ES-I3 (cell line): ENCODE measurements around the gene TUBGCP6.
"Not testable (repeated sequence)": the region's sequence is repeated elsewhere in the genome, so short reads cannot be mapped to it uniquely, and the experiment has no call there.

ENCODE experiments used
- H3K36me3 ChIP-seq: 2 replicates; pipeline ENCODE4 v1.6.1; 2013; ENCODE audit warnings: mild to moderate bottlenecking, low read length, control low read depth, moderate library complexity; ENCODE audit not compliant: insufficient read depth
- H3K4me1 ChIP-seq: 2 replicates; pipeline ENCODE4 v1.6.1; 2013; ENCODE audit warnings: mild to moderate bottlenecking, control low read depth, low read length; ENCODE audit not compliant: insufficient read depth
- H3K9ac ChIP-seq: 2 replicates; pipeline ENCODE4 v1.6.1; 2013; ENCODE audit warnings: low read depth, mild to moderate bottlenecking, low read length, moderate library complexity
- H3K9me3 ChIP-seq: 2 replicates; pipeline ENCODE4 v1.6.1; 2013; ENCODE audit warnings: mild to moderate bottlenecking, low read length, moderate library complexity; ENCODE audit not compliant: control insufficient read depth, insufficient read depth

TUBGCP6 gene

DNA sequence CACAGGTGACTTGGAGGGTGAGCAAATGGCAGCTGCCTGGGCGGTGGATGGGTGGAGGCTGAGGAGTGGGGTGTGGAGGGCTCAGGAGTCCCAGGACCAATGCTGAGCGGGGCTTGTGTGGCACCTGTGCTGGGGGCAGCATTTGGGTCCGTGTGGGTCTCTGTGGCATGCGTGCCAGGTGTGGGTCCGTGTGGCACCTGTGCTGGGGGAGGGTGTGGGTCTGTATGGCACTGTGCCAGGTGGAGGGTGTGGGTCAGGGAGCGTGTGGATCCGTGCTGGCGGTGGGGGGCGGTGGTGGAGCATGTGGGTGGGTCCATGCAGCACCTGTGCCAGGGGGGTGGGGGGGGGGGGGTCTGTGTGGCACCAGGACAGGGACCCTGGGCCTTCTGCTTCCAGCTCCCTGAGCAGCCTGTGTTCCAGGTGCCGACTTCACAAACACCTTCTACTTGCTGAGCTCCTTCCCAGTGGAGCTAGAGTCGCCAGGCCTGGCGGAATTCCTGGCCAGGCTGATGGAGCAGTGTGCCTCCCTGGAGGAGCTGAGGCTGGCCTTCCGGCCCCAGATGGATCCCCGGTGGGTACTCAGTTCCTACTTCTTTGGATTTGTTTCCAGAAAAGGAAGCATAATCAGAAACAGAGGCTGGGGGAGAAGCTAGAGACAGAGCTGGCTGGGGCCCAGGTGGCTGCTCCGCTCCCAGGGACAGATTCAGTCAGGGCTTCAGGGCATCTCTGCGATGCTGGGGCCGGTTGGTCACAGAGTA lies 29.3 kb downstream of the TUBGCP6 start:
- Histone ChIP-seq H3K36me3 (peaks cover 18% of the 10 kb centered on the region), H3K9me3 (no peaks in the 10 kb centered on the region), H3K4me1 (no peaks in the 10 kb centered on the region), H3K9ac (no peak overlapping the region)

DNA sequence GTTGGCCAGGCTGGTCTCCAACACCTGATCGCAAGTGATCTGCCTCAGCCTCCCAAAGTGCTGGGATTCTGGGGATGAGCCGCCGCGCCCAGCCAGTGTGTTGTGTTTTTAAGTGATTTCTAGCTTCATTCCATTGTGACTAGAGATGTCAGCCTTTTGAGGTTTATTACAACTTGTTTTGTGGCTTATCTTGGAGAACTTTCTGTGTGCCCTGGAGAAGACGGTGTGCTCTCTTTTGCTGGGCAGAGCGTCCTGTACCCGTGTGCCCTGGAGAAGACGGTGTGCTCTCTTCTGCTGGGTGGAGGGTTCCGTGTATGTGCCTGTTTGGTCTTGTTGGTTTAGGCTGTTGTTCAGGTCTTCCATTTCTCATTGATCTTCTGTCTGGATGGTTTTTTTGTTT lies 31.6 kb downstream of the TUBGCP6 start:
- Histone ChIP-seq H3K4me1 (no peaks in the 10 kb centered on the region), H3K9me3 (no peaks in the 10 kb centered on the region), H3K9ac (no peak overlapping the region), H3K36me3 (peaks cover 15% of the 10 kb centered on the region; the same call in 1 of the 2 replicates)

DNA sequence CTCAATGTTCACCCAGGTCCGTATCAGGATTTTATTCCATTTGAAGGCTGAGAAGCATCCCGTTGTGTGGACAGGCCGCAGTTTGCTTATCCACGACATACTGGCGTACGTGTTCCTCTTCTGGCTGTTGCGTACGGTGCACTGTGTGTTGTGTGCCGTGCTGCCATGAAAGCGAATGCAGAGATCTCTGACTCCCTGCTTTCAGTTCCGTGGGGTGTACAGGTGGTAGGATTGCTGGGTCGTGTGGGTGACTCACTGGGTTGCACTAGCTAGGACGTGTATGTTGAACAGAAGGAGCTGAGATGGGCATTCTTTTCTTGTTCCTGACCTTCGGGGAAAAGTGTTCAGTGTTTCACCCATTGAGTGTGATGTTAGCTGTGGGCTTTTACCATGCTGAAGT lies 33.7 kb downstream of the TUBGCP6 start:
- no peaks in the 10 kb centered on the region for H3K4me1 ChIP-seq
- H3K9ac ChIP-seq: no peak overlapping the region
- H3K36me3 ChIP-seq: peaks cover 15% of the 10 kb centered on the region; the same call in 1 of the 2 replicates
- H3K9me3 ChIP-seq: no peaks in the 10 kb centered on the region

DNA sequence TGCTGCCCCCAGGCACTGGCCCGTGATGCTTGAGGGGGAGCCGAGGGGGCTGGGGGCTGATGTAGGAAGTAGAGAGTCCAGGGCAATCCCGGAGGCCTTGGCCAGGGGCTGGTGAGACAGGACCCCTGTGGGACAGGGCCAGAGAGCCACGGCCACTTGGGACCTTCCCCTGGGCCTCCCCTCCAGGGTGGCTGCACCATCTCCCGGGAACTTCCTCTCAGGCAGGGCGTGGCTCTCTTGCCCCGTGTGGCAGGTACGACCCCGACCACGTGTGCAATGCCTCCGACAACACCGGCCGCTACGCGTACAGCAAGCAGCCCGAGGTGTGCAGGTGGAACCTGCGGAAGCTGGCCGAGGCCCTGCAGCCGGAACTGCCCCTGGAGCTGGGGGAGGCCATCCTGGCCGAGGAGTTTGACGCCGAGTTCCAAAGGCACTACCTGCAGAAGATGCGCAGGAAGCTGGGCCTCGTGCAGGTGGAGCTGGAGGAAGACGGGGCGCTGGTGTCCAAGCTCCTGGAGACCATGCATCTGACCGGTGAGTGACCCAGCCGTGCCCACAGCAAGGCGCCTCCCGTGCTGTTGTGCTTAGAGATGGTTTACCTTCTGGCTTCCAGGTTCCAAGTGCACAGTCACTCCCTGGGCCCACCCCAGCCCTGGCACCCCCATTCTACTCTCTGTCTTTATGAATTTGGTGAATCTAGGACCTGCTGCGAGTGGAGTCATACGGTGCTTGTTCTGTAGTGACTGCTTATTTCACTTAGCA lies 34.3 kb downstream of the TUBGCP6 start:
- no peak overlapping the region for H3K9ac ChIP-seq
- no peaks in the 10 kb centered on the region for H3K4me1 ChIP-seq
- H3K9me3 ChIP-seq: no peaks in the 10 kb centered on the region
- peaks cover 15% of the 10 kb centered on the region; the same call in 1 of the 2 replicates for H3K36me3 ChIP-seq

DNA sequence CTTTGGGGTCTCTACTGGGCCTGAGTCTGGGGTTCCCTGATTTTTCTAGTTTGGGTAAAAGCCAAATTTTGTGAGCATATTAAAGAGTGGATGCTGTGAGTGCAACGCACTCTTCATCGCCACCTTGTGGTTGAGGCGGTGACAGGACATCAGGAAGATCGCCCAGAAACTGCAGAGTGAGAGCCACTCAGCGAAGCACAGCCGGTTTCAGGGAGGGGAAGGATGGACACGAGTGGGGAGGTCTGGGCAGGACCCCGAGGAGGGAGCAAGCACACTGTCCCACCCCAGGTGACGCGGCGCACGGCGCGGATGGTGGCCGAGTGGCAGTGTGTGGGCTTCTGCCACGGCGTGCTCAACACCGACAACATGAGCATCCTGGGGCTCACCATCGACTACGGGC lies 34.9 kb downstream of the TUBGCP6 start:
- Histone ChIP-seq H3K9ac (no peak overlapping the region), H3K36me3 (peaks cover 15% of the 10 kb centered on the region; the same call in 1 of the 2 replicates), H3K4me1 (no peaks in the 10 kb centered on the region), H3K9me3 (no peaks in the 10 kb centered on the region)

DNA sequence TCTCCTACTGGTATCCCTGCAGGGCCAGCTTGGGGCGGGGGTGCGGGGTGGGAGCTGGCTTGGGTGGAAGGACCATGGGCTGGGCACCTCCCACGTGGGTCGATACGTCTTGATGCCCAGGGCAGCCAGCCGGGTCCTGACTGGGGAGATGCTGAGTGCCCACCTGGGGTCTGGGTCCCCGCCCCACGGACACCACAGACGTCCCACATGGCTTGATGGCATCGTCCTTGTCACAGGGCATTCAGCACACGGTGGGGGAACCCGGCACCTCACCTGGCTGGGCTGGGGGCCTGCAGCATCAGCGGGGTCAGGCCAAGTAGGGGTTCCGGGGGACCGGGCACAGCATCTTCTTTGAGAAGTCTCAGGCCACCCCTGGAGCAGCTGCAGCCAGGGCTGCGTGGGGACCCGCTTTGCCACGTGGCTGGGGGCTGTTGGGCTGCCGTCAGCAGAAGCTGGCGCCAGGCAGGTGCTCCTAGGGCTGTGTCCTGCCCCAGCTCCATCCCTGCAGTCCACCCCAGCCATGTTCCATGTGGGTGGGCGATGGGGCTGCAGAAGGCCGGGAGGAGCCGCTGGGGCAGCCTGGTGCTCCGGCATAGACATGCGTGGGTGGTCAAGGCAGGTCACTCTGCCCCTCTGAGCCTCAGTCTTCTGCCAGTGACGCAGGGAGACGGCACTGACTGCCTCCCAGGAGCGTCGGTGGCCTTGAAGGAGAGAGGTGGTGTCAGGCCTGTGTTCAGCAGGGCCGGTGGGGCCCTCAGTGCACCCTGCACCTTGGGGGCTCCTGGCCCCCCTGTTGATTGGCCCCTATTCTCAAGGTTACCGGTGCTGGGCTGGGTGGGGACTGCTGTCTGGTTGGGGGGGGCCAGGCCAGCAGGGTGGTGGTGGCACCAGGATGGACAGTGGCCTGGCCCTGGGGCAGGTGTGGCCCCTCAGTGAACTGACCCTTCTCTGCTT lies 35.6 kb downstream of the TUBGCP6 start:
- H3K9me3 ChIP-seq: no peaks in the 10 kb centered on the region
- H3K9ac ChIP-seq: no peak overlapping the region
- no peaks in the 10 kb centered on the region for H3K4me1 ChIP-seq
- peaks cover 15% of the 10 kb centered on the region; the same call in 1 of the 2 replicates for H3K36me3 ChIP-seq

DNA sequence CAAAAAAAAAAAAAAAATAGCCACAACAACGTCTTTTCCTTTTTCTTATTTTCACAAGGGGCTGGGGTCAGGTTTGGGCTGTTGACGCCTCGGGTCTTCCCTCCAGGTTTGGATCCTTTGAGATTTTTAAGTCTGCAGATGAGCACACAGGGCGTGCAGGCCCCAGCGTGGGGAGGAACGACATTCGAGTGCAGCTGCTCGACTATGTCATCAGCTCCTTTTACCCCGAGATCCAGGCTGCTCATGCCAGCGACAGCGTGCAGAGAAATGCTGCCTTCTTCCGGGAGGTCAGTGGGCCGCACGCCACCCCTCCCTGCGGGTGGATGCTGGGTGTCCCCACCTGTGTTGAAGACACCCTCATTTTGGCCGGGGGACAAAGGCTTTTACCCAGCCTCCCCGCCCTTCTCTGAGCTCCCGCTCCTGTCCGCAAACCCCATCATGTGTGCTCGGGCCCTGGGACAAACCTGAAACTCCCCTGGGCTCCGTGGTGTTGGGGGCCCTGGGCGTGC lies 36.3 kb downstream of the TUBGCP6 start:
- Histone ChIP-seq H3K9me3 (no peaks in the 10 kb centered on the region), H3K4me1 (no peaks in the 10 kb centered on the region), H3K9ac (no peak overlapping the region), H3K36me3 (peaks cover 15% of the 10 kb centered on the region; the same call in 1 of the 2 replicates)

DNA sequence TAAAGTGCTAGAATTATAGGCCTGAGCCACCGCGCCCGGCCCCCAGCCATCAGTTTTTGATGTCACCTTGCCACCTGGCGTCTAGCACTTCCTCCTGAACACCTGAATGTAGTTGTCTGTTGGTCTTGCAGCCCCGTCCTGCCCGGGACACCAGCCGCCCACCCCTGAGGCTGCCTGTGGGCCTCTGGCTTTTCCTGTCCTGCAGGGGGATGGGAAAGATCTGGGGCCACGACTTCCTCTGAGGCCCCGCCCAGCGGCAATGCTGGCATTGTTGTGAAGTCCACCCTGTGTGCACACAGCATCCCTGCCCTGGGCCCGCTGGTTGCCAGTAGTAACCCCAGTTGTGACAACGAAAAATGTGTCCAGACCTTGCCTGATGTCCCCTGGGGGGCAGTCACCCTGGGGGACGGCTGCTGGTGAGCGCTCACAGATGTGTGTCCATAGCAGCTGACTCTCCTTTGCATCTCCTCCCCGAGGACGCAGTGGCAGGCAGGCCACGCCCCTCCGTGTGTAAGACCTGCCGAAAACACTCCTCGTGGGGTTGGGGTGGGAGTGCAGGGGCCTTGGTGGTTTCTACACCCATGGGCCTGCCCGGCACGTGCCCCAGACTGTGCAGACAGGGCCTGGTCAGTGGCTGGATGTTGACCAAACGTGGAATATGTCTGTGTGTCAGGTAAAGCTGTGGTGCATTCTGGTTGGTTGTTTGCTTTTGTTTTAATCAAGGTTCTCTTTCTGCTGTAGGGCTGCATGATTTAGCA lies 37.3 kb downstream of the TUBGCP6 start:
- Histone ChIP-seq H3K9me3 (no peaks in the 10 kb centered on the region), H3K9ac (no peak overlapping the region), H3K36me3 (peaks cover 15% of the 10 kb centered on the region; the same call in 1 of the 2 replicates), H3K4me1 (no peaks in the 10 kb centered on the region)

DNA sequence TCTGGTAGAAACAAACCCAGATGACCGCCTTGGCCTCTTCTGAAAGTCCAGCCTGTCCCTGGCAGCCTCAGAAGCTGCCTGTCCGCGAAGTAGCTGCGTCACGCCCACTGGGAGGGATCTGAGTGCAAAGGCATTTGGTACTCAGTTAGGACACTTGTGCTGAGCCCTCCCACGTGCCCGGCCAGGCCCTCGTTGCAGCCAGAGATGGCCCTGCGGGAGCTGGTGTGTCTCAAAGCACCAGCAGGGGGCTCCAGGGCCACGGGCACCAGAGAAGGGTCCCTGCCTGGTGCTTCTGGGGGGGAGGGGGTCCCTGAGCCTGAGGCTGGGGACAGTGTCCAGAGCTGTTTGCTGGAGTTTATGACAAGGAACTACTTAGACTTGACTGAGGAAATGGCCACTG lies 38.2 kb downstream of the TUBGCP6 start:
- peaks cover 10% of the 10 kb centered on the region; the same call in 1 of the 2 replicates for H3K36me3 ChIP-seq
- no peak overlapping the region for H3K9ac ChIP-seq
- H3K9me3 ChIP-seq: no peaks in the 10 kb centered on the region
- no peaks in the 10 kb centered on the region for H3K4me1 ChIP-seq

DNA sequence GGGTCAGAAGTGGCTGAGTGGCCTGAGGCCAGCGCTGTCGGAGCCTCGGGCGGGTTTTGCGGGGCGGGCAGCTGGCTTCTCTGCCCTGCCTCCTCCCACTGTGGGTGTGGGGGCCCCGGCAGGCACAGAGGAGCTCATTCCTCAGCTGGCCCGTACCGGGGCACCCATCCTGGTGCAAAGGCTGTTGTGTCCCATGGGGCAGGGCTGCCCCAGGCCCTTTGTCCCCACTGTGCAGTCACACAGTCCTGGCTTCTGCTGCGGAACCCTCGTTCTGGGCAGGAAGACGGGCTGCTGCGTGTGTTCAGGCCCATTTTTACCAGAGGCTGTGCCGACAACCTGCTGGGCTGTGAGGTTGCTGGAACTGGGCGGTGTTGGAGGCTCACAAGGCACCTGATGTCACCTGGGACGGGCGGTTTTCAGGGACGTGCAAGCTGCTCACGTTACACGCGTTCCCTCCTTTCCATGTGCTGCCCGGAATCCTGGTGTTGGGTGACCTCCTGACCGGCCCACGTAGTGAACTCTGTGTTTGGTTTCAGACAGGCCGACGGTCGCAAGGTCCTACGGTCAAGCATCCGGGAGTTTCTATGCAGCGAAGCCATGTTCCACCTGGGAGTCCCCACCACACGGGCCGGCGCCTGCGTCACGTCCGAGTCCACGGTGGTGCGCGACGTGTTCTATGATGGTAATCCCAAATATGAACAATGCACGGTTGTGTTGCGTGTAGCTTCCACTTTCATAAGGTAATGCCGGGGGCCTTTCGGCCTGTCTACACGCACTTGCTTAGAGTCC lies 38.8 kb downstream of the TUBGCP6 start:
- Histone ChIP-seq H3K9me3 (no peaks in the 10 kb centered on the region), H3K4me1 (no peaks in the 10 kb centered on the region), H3K9ac (no peak overlapping the region), H3K36me3 (peaks cover 4% of the 10 kb centered on the region; the same call in 1 of the 2 replicates)

DNA sequence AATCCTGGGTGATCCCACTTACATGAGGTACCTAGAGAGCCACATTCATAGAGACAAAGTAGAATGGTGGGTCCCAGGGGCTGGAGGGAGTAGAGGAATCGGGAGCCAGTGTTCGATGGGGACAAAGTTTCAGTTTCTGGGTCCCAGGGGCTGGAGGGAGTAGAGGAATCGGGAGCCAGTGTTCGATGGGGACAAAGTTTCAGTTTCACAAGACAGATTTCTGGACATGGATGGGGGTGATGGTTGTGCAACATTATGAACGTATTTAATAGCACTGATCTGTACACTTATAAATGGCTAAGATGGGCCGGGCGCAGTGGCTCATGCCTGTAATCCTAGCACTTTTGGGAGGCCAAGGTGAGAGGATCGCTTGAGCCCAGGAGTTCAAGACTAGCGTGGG lies 39.8 kb downstream of the TUBGCP6 start:
- not testable (repeated sequence) for H3K36me3 ChIP-seq, H3K9me3 ChIP-seq, H3K9ac ChIP-seq, H3K4me1 ChIP-seq

DNA sequence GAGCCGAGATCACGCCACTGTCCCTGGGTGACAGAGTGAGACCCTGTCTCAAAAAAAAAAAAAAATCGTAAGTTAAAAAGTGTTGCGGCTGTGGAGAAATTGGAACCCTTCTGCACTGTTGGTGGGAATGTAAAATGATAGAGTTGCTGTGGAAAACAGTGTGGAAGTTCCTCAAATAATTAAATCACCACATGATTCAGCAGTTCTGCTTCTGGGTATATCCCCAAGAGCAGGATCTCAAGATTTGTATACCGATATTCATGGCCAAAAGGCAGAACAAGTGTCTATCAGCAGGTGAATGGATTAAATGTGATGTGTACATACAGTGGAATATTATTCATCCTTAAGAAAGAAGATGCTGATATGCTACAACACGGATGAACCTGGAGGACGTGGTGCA lies 40.3 kb downstream of the TUBGCP6 start:
- no peak overlapping the region for H3K9ac ChIP-seq
- no peaks in the 10 kb centered on the region for H3K36me3 ChIP-seq
- no peaks in the 10 kb centered on the region for H3K4me1 ChIP-seq
- no peaks in the 10 kb centered on the region for H3K9me3 ChIP-seq

DNA sequence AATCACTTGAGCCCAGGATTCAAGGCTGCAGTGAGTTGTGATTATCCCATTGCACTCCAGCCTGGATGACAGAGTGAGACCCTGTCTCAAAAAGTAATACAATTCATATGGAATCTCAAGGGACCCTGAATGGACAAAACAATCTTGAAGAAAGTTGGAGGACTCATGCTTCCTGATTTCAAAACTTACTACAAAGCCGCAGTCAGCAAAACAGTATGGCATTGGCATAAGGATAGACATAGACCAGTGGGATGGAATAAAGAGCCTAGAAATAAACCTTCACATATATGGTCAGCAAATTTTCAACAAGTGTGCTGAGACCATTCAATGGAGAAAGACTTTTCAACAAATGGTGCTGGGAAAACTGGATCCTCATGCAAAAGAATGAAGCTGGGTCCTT lies 41.5 kb downstream of the TUBGCP6 start:
- H3K36me3 ChIP-seq: no peaks in the 10 kb centered on the region
- no peaks in the 10 kb centered on the region for H3K4me1 ChIP-seq
- H3K9me3 ChIP-seq: no peaks in the 10 kb centered on the region
- no peak overlapping the region for H3K9ac ChIP-seq
